ENCODE measurements around the gene PCDHGA1.

The PCDHGA1 gene

GRCh38 chr5:141441571-141442170 is 111.4 kb downstream of the PCDHGA1 start:
- DNase-seq (ENCODE audit: low read depth), result no peak

- no peak for DNase-seq (ENCODE audit: low read depth)
These were observed 135.0 kb downstream of the PCDHGA1 start for GRCh38 chr5:141465351-141465750.

- peak; percentile 90 for DNase-seq (ENCODE audit: low read depth)
These were observed 145.4 kb downstream of the PCDHGA1 start, which contains the start of gene PCDHGC3 for GRCh38 chr5:141475625-141476131. Gene PCDHGC3, plus strand, starts transcription at chr5:141475966. Its CDS starts 151 bp downstream, at chr5:141476117.

GRCh38 chr5:141476132-141476911 is 146.0 kb downstream of the PCDHGA1 start:
- peak; percentile 64 for DNase-seq (ENCODE audit: low read depth)

- DNase-seq (ENCODE audit: low read depth), result no peak
These were observed 146.8 kb downstream of the PCDHGA1 start for GRCh38 chr5:141477044-141477575.

- DNase-seq (ENCODE audit: low read depth), result no peak
These were observed 147.5 kb downstream of the PCDHGA1 start for GRCh38 chr5:141477815-141478214.

- no peak for DNase-seq (ENCODE audit: low read depth)
These were observed 148.1 kb downstream of the PCDHGA1 start for GRCh38 chr5:141478321-141478945.

- no peak for DNase-seq (ENCODE audit: low read depth)
These were observed 149.5 kb downstream of the PCDHGA1 start for GRCh38 chr5:141479776-141480175.

- no peak for DNase-seq (ENCODE audit: low read depth)
These were observed 153.6 kb downstream of the PCDHGA1 start for GRCh38 chr5:141483902-141484301.

- DNase-seq (ENCODE audit: low read depth), result no peak
These were observed 154.0 kb downstream of the PCDHGA1 start for GRCh38 chr5:141484310-141484640.

- DNase-seq (ENCODE audit: low read depth), result no peak
These were observed 154.5 kb downstream of the PCDHGA1 start, which contains the start of gene PCDHGC4 for GRCh38 chr5:141484641-141485311. Gene PCDHGC4, plus strand, starts transcription at chr5:141485030. Its CDS starts 144 bp downstream, at chr5:141485174.

GRCh38 chr5:141485321-141486055 is 155.2 kb downstream of the PCDHGA1 start:
- DNase-seq (ENCODE audit: low read depth), result no peak

- no peak for DNase-seq (ENCODE audit: low read depth)
These were observed 155.8 kb downstream of the PCDHGA1 start for GRCh38 chr5:141486091-141486490.

GRCh38 chr5:141487131-141487530 is 156.8 kb downstream of the PCDHGA1 start:
- DNase-seq (ENCODE audit: low read depth), result no peak

- no peak for DNase-seq (ENCODE audit: low read depth)
These were observed 158.6 kb downstream of the PCDHGA1 start, which contains the start of gene PCDHGC5 for GRCh38 chr5:141488591-141489561. Gene PCDHGC5, plus strand, starts transcription at chr5:141489081. Its CDS starts 160 bp downstream, at chr5:141489241.

- DNase-seq (ENCODE audit: low read depth), result no peak
These were observed 159.5 kb downstream of the PCDHGA1 start for GRCh38 chr5:141489841-141490240.

GRCh38 chr5:141490271-141490670 is 160.0 kb downstream of the PCDHGA1 start:
- no peak for DNase-seq (ENCODE audit: low read depth)

- no peak for DNase-seq (ENCODE audit: low read depth)
These were observed 160.5 kb downstream of the PCDHGA1 start for GRCh38 chr5:141490771-141491170.

GRCh38 chr5:141491323-141492167 is 161.2 kb downstream of the PCDHGA1 start:
- no peak for DNase-seq (ENCODE audit: low read depth)
